Muscle layer of duodenum (tissue), 2 donors: ENCODE results near the gene BTLA.
"Not testable (repeated sequence)": the region's sequence is repeated elsewhere in the genome, so short reads cannot be mapped to it uniquely, and the experiment has no call there.

Source experiments
- H3K27ac ChIP-seq: one replicate; pipeline ENCODE4 v1.7.0; 2013; ENCODE audit warnings: mild to moderate bottlenecking, low read length
- H3K27me3 ChIP-seq: one replicate; pipeline ENCODE4 v1.7.0; 2013; ENCODE audit warnings: low read depth, mild to moderate bottlenecking, control low read depth, low read length
- H3K36me3 ChIP-seq, 2 donors: one replicate each; pipeline ENCODE4 v1.7.0; 2013; ENCODE audit warnings: low read length in 2 of 2, control low read depth in 1 of 2, mild to moderate bottlenecking in 1 of 2; ENCODE audit not compliant: insufficient read depth in 2 of 2, control insufficient read depth in 1 of 2
- H3K4me1 ChIP-seq, 2 donors: one replicate each; pipeline ENCODE4 v1.7.0; 2013; ENCODE audit warnings: low read length in 2 of 2, mild to moderate bottlenecking in 2 of 2, control low read depth in 1 of 2, moderate library complexity in 1 of 2; ENCODE audit not compliant: insufficient read depth in 2 of 2, control insufficient read depth in 1 of 2
- H3K4me3 ChIP-seq, 2 donors: one replicate each; pipeline ENCODE4 v1.7.0; 2013; ENCODE audit warnings: low read length in 2 of 2, low read depth in 1 of 2, mild to moderate bottlenecking in 1 of 2
- H3K9me3 ChIP-seq, 2 donors: one replicate each; pipeline ENCODE4 v1.7.0; 2013; ENCODE audit warnings: low read length in 2 of 2, control low read depth in 1 of 2, mild to moderate bottlenecking in 1 of 2; ENCODE audit not compliant: control insufficient read depth in 1 of 2
- donor health status: healthy.

BTLA gene

GRCh38 chr3:112466020-112466419 lies 33.3 kb downstream of the BTLA start:
- Histone ChIP-seq H3K4me1 (no peaks in the 10 kb centered on the region), H3K36me3 (no peaks in the 10 kb centered on the region), H3K27ac (no peak overlapping the region), H3K9me3 (no peaks in the 10 kb centered on the region), H3K4me3 (no peak overlapping the region), H3K27me3 (no peaks in the 10 kb centered on the region)

GRCh38 chr3:112464264-112464663 lies 35.0 kb downstream of the BTLA start:
- H3K4me1 ChIP-seq: no peaks in the 10 kb centered on the region
- no peak overlapping the region for H3K27ac ChIP-seq
- no peaks in the 10 kb centered on the region for H3K9me3 ChIP-seq
- no peaks in the 10 kb centered on the region for H3K27me3 ChIP-seq
- H3K4me3 ChIP-seq: no peak overlapping the region
- H3K36me3 ChIP-seq: no peaks in the 10 kb centered on the region

- Histone ChIP-seq H3K27ac (no peak overlapping the region), H3K4me3 (no peak overlapping the region), H3K4me1 (no peaks in the 10 kb centered on the region), H3K9me3 (no peaks in the 10 kb centered on the region), H3K36me3 (no peaks in the 10 kb centered on the region), H3K27me3 (no peaks in the 10 kb centered on the region)
These were observed 36.0 kb downstream of the BTLA start for GRCh38 chr3:112463250-112463649.

GRCh38 chr3:112461787-112462186 lies 37.5 kb downstream of the BTLA start:
- H3K36me3 ChIP-seq, H3K4me1 ChIP-seq, H3K9me3 ChIP-seq, H3K27me3 ChIP-seq, H3K4me3 ChIP-seq, H3K27ac ChIP-seq: not testable (repeated sequence)

GRCh38 chr3:112460519-112461195 lies 38.6 kb downstream of the BTLA start:
- Histone ChIP-seq H3K27ac (no peak overlapping the region), H3K4me3 (no peak overlapping the region), H3K27me3 (no peaks in the 10 kb centered on the region), H3K4me1 (no peaks in the 10 kb centered on the region), H3K36me3 (no peaks in the 10 kb centered on the region), H3K9me3 (no peaks in the 10 kb centered on the region)

- H3K27ac ChIP-seq: no peak overlapping the region
- H3K4me3 ChIP-seq: no peak overlapping the region
- H3K36me3 ChIP-seq: no peaks in the 10 kb centered on the region
- no peaks in the 10 kb centered on the region for H3K4me1 ChIP-seq
- H3K9me3 ChIP-seq: no peaks in the 10 kb centered on the region
- no peaks in the 10 kb centered on the region for H3K27me3 ChIP-seq
These were observed 39.5 kb downstream of the BTLA start for GRCh38 chr3:112459750-112460149.

- Histone ChIP-seq H3K36me3 (no peaks in the 10 kb centered on the region), H3K27ac (no peak overlapping the region), H3K4me1 (no peaks in the 10 kb centered on the region), H3K27me3 (no peaks in the 10 kb centered on the region), H3K9me3 (no peaks in the 10 kb centered on the region), H3K4me3 (no peak overlapping the region)
These were observed 43.1 kb downstream of the BTLA start for GRCh38 chr3:112456147-112456546.

- H3K27ac ChIP-seq: no peak overlapping the region
- no peaks in the 10 kb centered on the region for H3K9me3 ChIP-seq
- no peaks in the 10 kb centered on the region for H3K36me3 ChIP-seq
- H3K4me1 ChIP-seq: no peaks in the 10 kb centered on the region
- H3K4me3 ChIP-seq: no peak overlapping the region
- no peaks in the 10 kb centered on the region for H3K27me3 ChIP-seq
These were observed 50.3 kb downstream of the BTLA start for GRCh38 chr3:112448939-112449338.

- Histone ChIP-seq H3K4me3 (no peak overlapping the region), H3K9me3 (no peaks in the 10 kb centered on the region), H3K36me3 (no peaks in the 10 kb centered on the region), H3K27ac (no peak overlapping the region), H3K4me1 (no peaks in the 10 kb centered on the region), H3K27me3 (no peaks in the 10 kb centered on the region)
These were observed 52.9 kb downstream of the BTLA start for GRCh38 chr3:112446343-112446742.

- Histone ChIP-seq H3K4me3 (no peak overlapping the region), H3K4me1 (no peaks in the 10 kb centered on the region), H3K36me3 (no peaks in the 10 kb centered on the region), H3K9me3 (no peaks in the 10 kb centered on the region), H3K27ac (no peak overlapping the region), H3K27me3 (no peaks in the 10 kb centered on the region)
These were observed 53.4 kb downstream of the BTLA start for GRCh38 chr3:112445839-112446238.

- Histone ChIP-seq H3K9me3 (peaks cover 0 to 9% of the 10 kb centered on the region in 2 donors), H3K4me3 (no peak overlapping the region), H3K4me1 (no peaks in the 10 kb centered on the region), H3K36me3 (no peaks in the 10 kb centered on the region), H3K27me3 (no peaks in the 10 kb centered on the region), H3K27ac (no peak overlapping the region)
These were observed 61.9 kb downstream of the BTLA start for GRCh38 chr3:112437146-112438022.
